H1 (cell line): Measurements from ENCODE around the gene JPH2. TPM values are rescaled to one million over a fixed set of nuclear protein-coding genes. Genes with fewer than 3 reads are reported as not detected.

ENCODE experiments used
- CTCF ChIA-PET: fragments of 300-600 bp; sonication (Branson Sonifier 250); formaldehyde crosslinking; loops from one replicate; lab custom pipeline; 2021; ENCODE audit not compliant: partially characterized antibody; lab: Charles Lee
- POLR2A ChIA-PET: fragments of 300-600 bp; sonication (Branson Sonifier 250); formaldehyde crosslinking; loops from one replicate; lab custom pipeline; 2021; ENCODE audit warnings: inconsistent platforms; ENCODE audit not compliant: partially characterized antibody; lab: Charles Lee
- DNase-seq, 2 experiments: peaks; one replicate each; pipeline versions ENCODE4 v3.0.0 to v3.0.0-alpha.2; 2010 to 2022; ENCODE audit warnings: low spot score in 2 of 2, low read depth in 1 of 2, mixed read lengths in 1 of 2
- FAIRE-seq: peaks from 2 replicates; lab custom pipeline; 2011; peaks lifted over from hg19 to GRCh38; lab: Jason Lieb, UNC
- H2AFZ ChIP-seq: 2 replicates; pipeline ENCODE4 v1.8.1; 2012; ENCODE audit warnings: low read length, inconsistent platforms
- H2AK5ac ChIP-seq: 2 replicates; pipeline ENCODE4 v1.6.1; 2013; ENCODE audit warnings: low read depth, low read length
- H2BK120ac ChIP-seq: replicated peaks from 2 replicates; pipeline ENCODE3; 2013; ENCODE audit warnings: low read depth, low read length, inconsistent platforms
- H2BK12ac ChIP-seq: 2 replicates; pipeline ENCODE4 v1.6.1; 2013; ENCODE audit warnings: low read depth, low read length
- H2BK15ac ChIP-seq: 2 replicates; pipeline ENCODE4 v1.6.1; 2013; ENCODE audit warnings: low read length
- H2BK20ac ChIP-seq: 2 replicates; pipeline ENCODE4 v1.6.1; 2013; ENCODE audit warnings: low read length
- H2BK5ac ChIP-seq: 2 replicates; pipeline ENCODE4 v1.6.1; 2013; ENCODE audit warnings: low read depth, low read length
- H3K14ac ChIP-seq: 2 replicates; pipeline ENCODE4 v1.6.1; 2013; ENCODE audit warnings: inconsistent platforms; ENCODE audit not compliant: insufficient read length
- H3K18ac ChIP-seq: 2 replicates; pipeline ENCODE4 v1.6.1; 2013; ENCODE audit warnings: low read length; ENCODE audit errors: extremely low read depth
- H3K23ac ChIP-seq: 2 replicates; pipeline ENCODE4 v1.6.1; 2013; ENCODE audit warnings: inconsistent platforms; ENCODE audit not compliant: insufficient read length
- H3K23me2 ChIP-seq: 2 replicates; pipeline ENCODE4 v1.6.1; 2013; ENCODE audit warnings: low read depth, low read length
- H3K27ac ChIP-seq: 2 replicates; pipeline ENCODE4 v1.6.1; 2011; ENCODE audit warnings: low read depth, low read length, inconsistent platforms
- H3K27me3 ChIP-seq, 4 experiments: replicated peaks in 1 of 4; 1 replicate in 1 of 4; 2 replicates in 3 of 4; pipeline versions ENCODE4 v1.6.1 to v1.8.1; 2011 to 2013; ENCODE audit warnings: low read length in 3 of 4, mild to moderate bottlenecking in 3 of 4, inconsistent platforms in 2 of 4, mixed read lengths in 2 of 4, moderate library complexity in 1 of 4; ENCODE audit not compliant: control insufficient read depth in 3 of 4, insufficient read depth in 3 of 4; ENCODE audit errors: extremely low read depth in 1 of 4
- H3K36me3 ChIP-seq, 4 experiments: 2 replicates each; pipeline versions ENCODE4 v1.6.1 to v1.8.1; 2011 to 2013; ENCODE audit warnings: mild to moderate bottlenecking in 4 of 4, low read length in 3 of 4, moderate library complexity in 2 of 4, control low read depth in 1 of 4, inconsistent platforms in 1 of 4; ENCODE audit not compliant: insufficient read depth in 4 of 4, control insufficient read depth in 2 of 4
- H3K4ac ChIP-seq: replicated peaks from 2 replicates; pipeline ENCODE3; 2013; ENCODE audit warnings: low read length, low read depth, mixed read lengths, inconsistent platforms; ENCODE audit not compliant: insufficient read length
- H3K4me1 ChIP-seq, 4 experiments: replicated peaks in 1 of 4; 1 replicate in 1 of 4; 2 replicates in 3 of 4; pipeline versions ENCODE4 v1.6.1 to v1.8.1; 2011 to 2013; ENCODE audit warnings: low read length in 3 of 4, inconsistent platforms in 2 of 4, mixed read lengths in 1 of 4; ENCODE audit not compliant: insufficient read depth in 4 of 4, control insufficient read depth in 3 of 4
- H3K4me2 ChIP-seq, 2 experiments: 2 replicates each; pipeline versions ENCODE4 v1.6.1 to v1.8.1; 2011 to 2013; ENCODE audit warnings: low read depth in 2 of 2, low read length in 2 of 2, control low read depth in 1 of 2, inconsistent platforms in 1 of 2, mild to moderate bottlenecking in 1 of 2; ENCODE audit not compliant: insufficient read depth in 1 of 2
- H3K4me3 ChIP-seq, 4 experiments: fragments of 200-600, 300-600 bp in 1 of 4; sonication (generic), shearing (Covaris generic), sonication (Bioruptor Twin) in 1 of 4; 2 replicates each; pipeline versions ENCODE4 v1.5.1 to v1.8.1; 2011 to 2016; ENCODE audit warnings: low read length in 4 of 4, low read depth in 3 of 4, control low read depth in 2 of 4, inconsistent platforms in 2 of 4, mild to moderate bottlenecking in 2 of 4, mixed read lengths in 1 of 4, moderate library complexity in 1 of 4; ENCODE audit not compliant: insufficient read depth in 2 of 4; ENCODE audit errors: extremely low read depth in 1 of 4
- H3K56ac ChIP-seq: replicated peaks from 2 replicates; pipeline ENCODE3; 2013; ENCODE audit warnings: low read depth, mild to moderate bottlenecking, mixed read lengths, low read length, inconsistent platforms; ENCODE audit not compliant: insufficient read length
- H3K79me1 ChIP-seq: 2 replicates; pipeline ENCODE4 v1.6.1; 2013; ENCODE audit warnings: low read depth, low read length, control low read depth
- H3K79me2 ChIP-seq, 2 experiments: 2 replicates each; pipeline versions ENCODE4 v1.6.1 to v1.8.1; 2012 to 2013; ENCODE audit warnings: low read length in 2 of 2, mild to moderate bottlenecking in 2 of 2, inconsistent platforms in 1 of 2; ENCODE audit not compliant: insufficient read depth in 2 of 2, control insufficient read depth in 1 of 2
- H3K9ac ChIP-seq, 4 experiments: replicated peaks in 1 of 4; 1 replicate in 1 of 4; 2 replicates in 3 of 4; pipeline versions ENCODE4 v1.6.1 to v1.8.1; 2011 to 2013; ENCODE audit warnings: low read depth in 3 of 4, low read length in 3 of 4, control low read depth in 2 of 4, mild to moderate bottlenecking in 2 of 4, moderate library complexity in 2 of 4, inconsistent platforms in 1 of 4; ENCODE audit errors: extremely low read depth in 1 of 4
- H3K9me3 ChIP-seq, 2 experiments: 2 replicates each; pipeline versions ENCODE4 v1.6.1 to v1.8.1; 2012 to 2013; ENCODE audit warnings: mild to moderate bottlenecking in 2 of 2, moderate library complexity in 2 of 2, control low read depth in 1 of 2, inconsistent platforms in 1 of 2, low read depth in 1 of 2, low read length in 1 of 2, mixed read lengths in 1 of 2; ENCODE audit not compliant: insufficient read depth in 2 of 2
- H4K20me1 ChIP-seq, 2 experiments: replicated peaks in 1 of 2; 2 replicates each; pipeline versions ENCODE3 to v1.8.1; 2011 to 2013; ENCODE audit warnings: inconsistent platforms in 2 of 2, low read length in 2 of 2, mild to moderate bottlenecking in 1 of 2; ENCODE audit not compliant: insufficient read depth in 2 of 2, control insufficient read depth in 1 of 2
- H4K5ac ChIP-seq: 2 replicates; pipeline ENCODE4 v1.6.1; 2013; ENCODE audit warnings: low read length, low read depth, mixed read lengths, inconsistent platforms; ENCODE audit not compliant: insufficient read length
- H4K8ac ChIP-seq: 2 replicates; pipeline ENCODE4 v1.8.0; 2013; ENCODE audit warnings: mild to moderate bottlenecking, moderate library complexity, low read length, inconsistent platforms; ENCODE audit not compliant: insufficient read depth; ENCODE audit errors: extremely low read depth
- H4K91ac ChIP-seq: replicated peaks from 2 replicates; pipeline ENCODE3; 2013; ENCODE audit warnings: low read length, mixed read lengths, inconsistent platforms; ENCODE audit not compliant: insufficient read length
- EZH2 ChIP-seq: fragments of 200-600 bp; sonication (generic); IDR thresholded peaks from 2 replicates; pipeline ENCODE4 v1.7.1; 2012; ENCODE audit warnings: low read depth, mild to moderate bottlenecking, moderate library complexity, low read length, inconsistent platforms; ENCODE audit not compliant: severe bottlenecking
- NRF1 ChIP-seq: IDR thresholded peaks from 2 replicates; pipeline ENCODE4 v1.6.1; 2011; ENCODE audit warnings: mild to moderate bottlenecking, low read depth, low read length, improper control_type of control experiment
- POLR2A ChIP-seq, 2 experiments: IDR thresholded peaks; 1 replicate in 1 of 2; 2 replicates in 1 of 2; pipeline ENCODE4 v1.6.1; 2011; ENCODE audit warnings: low read depth in 2 of 2, low read length in 2 of 2, mild to moderate bottlenecking in 2 of 2; ENCODE audit errors: control extremely low read depth in 1 of 2
- SIRT6 ChIP-seq: IDR thresholded peaks from one replicate; pipeline ENCODE4 v1.7.1; 2012; ENCODE audit warnings: low read length, inconsistent platforms
- WGBS, 2 experiments: shearing (Covaris generic) in 1 of 2; methylation state at CpG; one replicate each; pipeline versions ENCODE4 v1.1.6 to v1.1.7; 2013 to 2015; ENCODE audit warnings: low lambda C conversion rate in 2 of 2, mixed read lengths in 2 of 2, inconsistent platforms in 1 of 2, low coverage in 1 of 2, missing lambda C conversion rate in 1 of 2; ENCODE audit not compliant: insufficient replicate concordance in 2 of 2, insufficient coverage in 1 of 2, insufficient read length in 1 of 2; ENCODE audit errors: extremely low coverage in 1 of 2, missing lambda C conversion rate in 1 of 2; 5-methylcytosine and 5-hydroxymethylcytosine counted together
- polyA plus RNA-seq, 7 experiments: library from polyadenylated mRNA; depleted of rRNA in 3 of 7; stranded (reverse) in 5 of 7; unstranded in 2 of 7; fragments of >200 nt in 5 of 7; fragments of 200-250 nt in 2 of 7; gene quantifications; 1 replicate in 5 of 7; 2 replicates in 1 of 7; 4 replicates in 1 of 7; pipeline versions ENCODE4 v1.2.1 to v1.2.3, GENCODE V29; 2011 to 2013; ENCODE audit warnings: missing spikeins in 2 of 7, mixed read lengths in 2 of 7
- total RNA-seq: library from RNA; stranded (reverse); fragmentation: NEBNext Ultra II Directional; extraction: Animal tissue kit (Norgen Biotek cat#: 25700); gene quantifications from 2 replicates; pipeline ENCODE4 v1.2.1, GENCODE V29; 2021

The JPH2 gene
- total and polyA plus RNA-seq, 2 of the 8 experiments (the other 6 are each of a cell fraction or from before 2014, with no cell fraction given), result 0.59 to 1.3 TPM

DNA sequence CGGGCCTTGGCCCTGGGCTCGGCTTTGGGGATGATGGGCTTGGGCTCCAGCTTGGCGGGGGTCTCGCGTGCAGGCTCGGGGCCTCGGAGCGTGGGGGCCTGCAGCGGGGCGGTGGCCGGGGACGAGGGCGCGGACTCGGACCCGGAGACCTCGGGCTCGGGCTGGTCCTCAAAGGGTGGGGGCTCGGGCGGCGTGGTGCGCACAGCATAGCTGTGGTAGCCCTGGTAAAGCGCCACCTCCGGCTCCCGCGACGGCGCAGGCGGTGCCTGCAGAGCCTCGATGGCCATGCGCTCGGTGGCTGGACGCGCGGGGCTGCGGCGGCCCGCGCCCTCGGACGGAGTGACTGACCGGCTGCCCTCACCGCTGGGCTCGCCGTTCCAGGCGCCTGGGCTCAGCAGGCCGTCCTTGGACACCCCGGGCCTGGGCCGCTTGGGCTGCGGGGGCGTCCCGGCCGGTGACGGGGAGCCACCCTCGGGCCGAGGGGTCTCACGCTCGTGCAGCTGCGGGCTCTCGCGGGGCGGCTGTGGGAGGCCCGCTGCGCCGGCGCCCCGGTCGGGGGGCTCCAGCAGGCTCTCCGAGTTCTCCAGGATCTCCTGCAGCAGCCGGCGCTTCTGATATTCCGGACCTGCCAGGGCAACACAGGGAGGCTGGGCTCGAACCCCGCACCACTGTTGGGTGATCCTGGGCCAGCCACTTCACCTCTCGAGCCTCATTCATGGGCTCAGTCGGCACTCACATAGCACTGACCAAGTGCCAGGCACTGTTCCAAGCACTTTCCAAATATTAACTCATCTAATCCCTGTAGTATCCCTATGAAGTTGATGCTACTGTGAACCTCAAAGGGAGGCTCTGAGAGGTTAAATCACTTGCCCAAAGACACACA, 71.0 kb downstream of the JPH2 start:
- H3K36me3 ChIP-seq, result no peaks in the 10 kb centered on the region
- no peaks in the 10 kb centered on the region for H3K79me2 ChIP-seq
- H4K5ac ChIP-seq, result no peak overlapping the region
- no peak overlapping the region for H3K14ac ChIP-seq
- no peak overlapping the region for H2BK15ac ChIP-seq
- H3K4me1 ChIP-seq, result no peaks in the 10 kb centered on the region; a peak in 1 of 7 replicates
- no peak overlapping the region for H3K9ac ChIP-seq
- H3K27me3 ChIP-seq, result no peaks in the 10 kb centered on the region
- no peak for TF ChIP-seq EZH2
- no peak for TF ChIP-seq NRF1
- no peak for TF ChIP-seq SIRT6
- TF ChIP-seq POLR2A (IDR thresholded peaks at IDR 0.05; ENCODE audit: control extremely low read depth in 1 of 2, low read depth in 2 of 2, low read length in 2 of 2), result no peak
- TF ChIP-seq, all 59 proteins: peak for 0
- 92% methylated on average over 50 of the region's 76 CpGs; no CpG with 5 or more reads in 1 of the 2 experiments for WGBS, 2 experiments
- Histone ChIP-seq H3K27ac (no peak overlapping the region), H3K4me3 (no peak overlapping the region), H3K9me3 (no peaks in the 10 kb centered on the region), H4K91ac (no peak overlapping the region), H2AK5ac (no peak overlapping the region), H3K18ac (no peak overlapping the region), H4K20me1 (no peaks in the 10 kb centered on the region), H2BK20ac (no peak overlapping the region), H2BK12ac (no peak overlapping the region), H2BK5ac (no peak overlapping the region), H4K8ac (no peak overlapping the region), H3K23ac (no peak overlapping the region), H3K79me1 (no peaks in the 10 kb centered on the region), H3K4me2 (no peak overlapping the region), H2BK120ac (no peak overlapping the region), H2AFZ (no peak overlapping the region), H3K56ac (no peak overlapping the region), H3K4ac (no peak overlapping the region), H3K23me2 (no peaks in the 10 kb centered on the region)
- FAIRE-seq, result no peak
- DNase-seq, result no peak
- ChIA-PET POLR2A (interaction anchor here (1.0 to 2.3 kb wide), 4 partner anchors 21 to 93 kb away, joined by 3 to 13 read pairs (median 7); no protein-coding TSS in a partner anchor), CTCF (interaction anchor here (0.7 to 15.8 kb wide), 34 partner anchors 9 to 502 kb away, joined by 3 to 512 read pairs (median 6); partner anchors contain the start of gene JPH2)
